PC-3 (cell line): ENCODE measurements around the gene CYTH4. TPM values are rescaled to one million over a fixed set of nuclear protein-coding genes. Genes with fewer than 3 reads are reported as not detected.

Experiments
- ATAC-seq: fragments of 200-7000 bp; cut with Tn5 transposase; 2 replicates; pipeline ENCODE4 v1.9.1; 2020; ENCODE audit warnings: mild to moderate bottlenecking, moderate library complexity
- BruUV-seq: library from RNA; stranded (reverse); fragments of 400-500 nt; replicated peaks from 2 replicates; lab custom pipeline; 2021; lab: Mats Ljungman, UMichigan
- CTCF ChIA-PET: fragments of 300-600 bp; sonication (Branson Sonifier 250); formaldehyde crosslinking; loops from one replicate; lab custom pipeline; 2022; ENCODE audit warnings: antibody characterized with exemption; lab: Charles Lee
- POLR2A ChIA-PET: fragments of 300-600 bp; sonication (Branson Sonifier 250); formaldehyde crosslinking; loops from one replicate; lab custom pipeline; 2022; ENCODE audit warnings: antibody characterized with exemption; ENCODE audit not compliant: unreplicated experiment; lab: Charles Lee
- DNase-seq: peaks from one replicate; pipeline ENCODE4 v3.0.0-alpha.2; 2015
- H2AFZ ChIP-seq: fragments of 300-600 bp; sonication (generic); 2 replicates; pipeline ENCODE4 v1.6.0; 2016; ENCODE audit warnings: antibody characterized with exemption, low read length
- H3F3A ChIP-seq: fragments of 300-600 bp; sonication (generic); one replicate; pipeline ENCODE4 v1.6.0; 2017; ENCODE audit warnings: antibody characterized with exemption, low read length, control low read depth, mild to moderate bottlenecking; ENCODE audit not compliant: unreplicated experiment
- H3K27ac ChIP-seq: fragments of 300-600 bp; sonication (generic); 2 replicates; pipeline ENCODE4 v1.5.1; 2016; ENCODE audit warnings: mild to moderate bottlenecking, low read length
- H3K27me3 ChIP-seq: fragments of 300-600 bp; sonication (generic); 2 replicates; pipeline ENCODE4 v1.6.1; 2016; ENCODE audit warnings: low read length, mixed read lengths
- H3K36me3 ChIP-seq: fragments of 300-600 bp; sonication (generic); 2 replicates; pipeline ENCODE4 v1.6.1; 2016; ENCODE audit warnings: low read depth, mixed run types, low read length, mixed read lengths
- H3K4me1 ChIP-seq: fragments of 300-600 bp; sonication (generic); 2 replicates; pipeline ENCODE4 v1.5.1; 2016; ENCODE audit warnings: low read length; ENCODE audit not compliant: insufficient read depth
- H3K4me2 ChIP-seq: fragments of 300-600 bp; sonication (generic); 2 replicates; pipeline ENCODE4 v1.6.0; 2016; ENCODE audit warnings: low read length
- H3K4me3 ChIP-seq: fragments of 300-600 bp; sonication (generic); 2 replicates; pipeline ENCODE4 v1.5.1; 2016; ENCODE audit warnings: mild to moderate bottlenecking, low read length, mixed read lengths
- H3K79me2 ChIP-seq: fragments of 300-600 bp; sonication (generic); 2 replicates; pipeline ENCODE4 v1.6.1; 2017; ENCODE audit warnings: low read length, mixed read lengths
- H3K9ac ChIP-seq: fragments of 300-600 bp; sonication (generic); 2 replicates; pipeline ENCODE4 v1.6.0; 2016; ENCODE audit warnings: mild to moderate bottlenecking, low read length
- H3K9me2 ChIP-seq: fragments of 300-600 bp; sonication (generic); replicated peaks from 2 replicates; pipeline ENCODE4 v1.6.1; 2016; ENCODE audit warnings: mixed run types, low read length, mixed read lengths
- H3K9me3 ChIP-seq: fragments of 300-600 bp; sonication (generic); 2 replicates; pipeline ENCODE4 v1.6.1; 2016; ENCODE audit warnings: low read length, mixed read lengths
- H4K20me1 ChIP-seq: fragments of 300-600 bp; sonication (generic); 2 replicates; pipeline ENCODE4 v1.6.1; 2016; ENCODE audit warnings: low read length, mixed read lengths
- CTCF ChIP-seq: fragments of 300-600 bp; sonication (generic); conservative IDR thresholded peaks from 2 replicates; pipeline ENCODE4 v1.5.1; 2017; ENCODE audit warnings: antibody characterized with exemption, low read depth, mild to moderate bottlenecking, low read length
- EZH2 ChIP-seq: fragments of 300-600 bp; sonication (generic); IDR thresholded peaks from one replicate; pipeline ENCODE4 v1.6.1; 2017; ENCODE audit warnings: antibody characterized with exemption, mild to moderate bottlenecking, low read length; ENCODE audit not compliant: unreplicated experiment
- EZH2phosphoT487 ChIP-seq: fragments of 300-600 bp; sonication (generic); IDR thresholded peaks from 2 replicates; pipeline ENCODE4 v1.6.1; 2018; ENCODE audit warnings: mild to moderate bottlenecking, antibody characterized with exemption, low read length, borderline replicate concordance
- intact Hi-C: fragments of 100-400 bp; cut with micrococcal nuclease; formaldehyde crosslinking; loops from 2 replicates; pipeline ENCODE4 v1.9.0; 2023
- total RNA-seq: library from RNA; depleted of rRNA; stranded (reverse); fragments of >200 nt; gene quantifications from 2 replicates; pipeline ENCODE4 v1.2.3, GENCODE V29; 2014

The CYTH4 gene
- total RNA-seq, 1 experiment from 2014 or later: 1.9 TPM

GRCh38 chr22:37267135-37267587, 15.1 kb upstream of the CYTH4 start:
- peak; percentile 79 for ATAC-seq
- peak; percentile 57 for DNase-seq
- H3K9ac ChIP-seq: peak overlapping the region; percentile 51
- peaks cover 2% of the 10 kb centered on the region; the same call in 1 of the 2 replicates for H3K4me1 ChIP-seq
- no peaks in the 10 kb centered on the region for H3F3A ChIP-seq
- H4K20me1 ChIP-seq: no peaks in the 10 kb centered on the region
- no peaks in the 10 kb centered on the region for H3K36me3 ChIP-seq
- peak overlapping the region; percentile 80 for H2AFZ ChIP-seq
- H3K79me2 ChIP-seq: no peaks in the 10 kb centered on the region
- TF ChIP-seq EZH2 (no peak), EZH2phosphoT487 (no peak), CTCF (peak; percentile 83)
- no peaks in the 10 kb centered on the region for H3K9me2 ChIP-seq
- POLR2A ChIA-PET: no interaction called here
- H3K27me3 ChIP-seq: no peaks in the 10 kb centered on the region
- CTCF ChIA-PET: no interaction called here
- no peaks in the 10 kb centered on the region for H3K9me3 ChIP-seq
- H3K4me3 ChIP-seq: peak overlapping the region; percentile 70
- BruUV-seq: no TSS peak
- peak overlapping the region; percentile 91 for H3K4me2 ChIP-seq
- intact Hi-C loops: loop anchor here (1.0 kb wide), 1 partner anchor 190 kb away; no protein-coding TSS in a partner anchor
- H3K27ac ChIP-seq: no peak overlapping the region

DNA sequence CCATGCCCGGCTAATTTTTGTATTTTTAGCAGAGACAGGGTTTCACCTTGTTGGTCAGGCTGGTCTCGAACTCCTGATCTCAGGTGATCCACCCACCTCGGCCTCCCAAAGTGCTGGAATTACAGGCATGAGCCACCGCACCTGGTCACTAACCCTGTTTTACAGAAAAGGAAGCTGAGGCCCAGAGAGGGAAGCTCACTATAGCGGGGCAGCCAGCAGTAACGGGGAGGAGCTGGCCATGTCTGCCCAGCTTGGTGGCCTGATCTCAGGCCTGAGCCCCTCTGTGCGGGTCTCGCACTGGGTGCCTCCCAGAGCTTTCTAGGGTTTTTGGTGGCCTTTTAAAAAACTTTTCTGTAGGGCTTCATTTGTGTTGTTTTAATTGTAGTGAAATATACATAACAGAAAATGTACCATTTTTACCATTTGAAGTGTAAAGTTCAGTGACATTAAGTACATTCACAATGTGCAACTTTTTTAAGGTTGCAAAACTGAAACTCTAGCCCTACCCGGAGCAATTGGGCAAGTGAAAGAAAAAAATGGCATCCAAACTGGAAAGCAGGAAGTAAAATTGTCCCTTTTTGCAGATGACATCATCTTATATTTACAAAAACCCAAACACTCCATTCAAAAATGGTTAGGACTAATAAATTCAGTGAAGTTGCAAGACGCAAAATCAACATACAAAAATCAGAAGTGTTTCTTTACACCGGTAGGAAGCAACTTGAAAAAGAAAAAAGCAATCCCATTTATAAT, 14.5 kb upstream of the CYTH4 start:
- no peak overlapping the region for H3K9ac ChIP-seq
- ChIA-PET CTCF (interaction anchor here (0.6 kb wide), 1 partner anchor 210 kb away, joined by 5 read pairs; no protein-coding TSS in a partner anchor), POLR2A (no interaction called here)

More for the DNA sequence above, 14.5 kb upstream of the CYTH4 start:
- peak overlapping the region; percentile 91; the same call in 1 of the 2 replicates for H3K4me2 ChIP-seq
- H3K4me1 ChIP-seq: peaks cover 2% of the 10 kb centered on the region; the same call in 1 of the 2 replicates
- TF ChIP-seq CTCF (no peak), EZH2 (no peak), EZH2phosphoT487 (no peak)
- no TSS peak for BruUV-seq
- H3K79me2 ChIP-seq: no peaks in the 10 kb centered on the region
- H4K20me1 ChIP-seq: no peaks in the 10 kb centered on the region
- peak overlapping the region; percentile 70; the same call in 1 of the 2 replicates for H3K4me3 ChIP-seq
- H3F3A ChIP-seq: no peaks in the 10 kb centered on the region
- no peaks in the 10 kb centered on the region for H3K9me2 ChIP-seq
- no peaks in the 10 kb centered on the region for H3K9me3 ChIP-seq
- DNase-seq: no peak
- H2AFZ ChIP-seq: peak overlapping the region; percentile 80; the same call in 1 of the 2 replicates
- H3K36me3 ChIP-seq: no peaks in the 10 kb centered on the region
- no peak for ATAC-seq
- no peak overlapping the region for H3K27ac ChIP-seq
- H3K27me3 ChIP-seq: no peaks in the 10 kb centered on the region
- intact Hi-C loops: loop anchor here (1.0 kb wide), 1 partner anchor 189 kb away; no protein-coding TSS in a partner anchor
